ENCODE data around the gene PHKA1.

Gene PHKA1

GRCh38 chrX:72545990-72546389 is 168.1 kb downstream of the PHKA1 start:
- no peak overlapping the region for H3K4me3 ChIP-seq (replicated peaks; ENCODE audit: low read depth, low read length)
- DNase-seq (ENCODE audit: extremely low read depth, low read depth), result no peak
- no peak for TF ChIP-seq CTCF (IDR thresholded peaks at IDR 0.05; ENCODE audit: low read depth, low read length, missing control alignments)

DNA sequence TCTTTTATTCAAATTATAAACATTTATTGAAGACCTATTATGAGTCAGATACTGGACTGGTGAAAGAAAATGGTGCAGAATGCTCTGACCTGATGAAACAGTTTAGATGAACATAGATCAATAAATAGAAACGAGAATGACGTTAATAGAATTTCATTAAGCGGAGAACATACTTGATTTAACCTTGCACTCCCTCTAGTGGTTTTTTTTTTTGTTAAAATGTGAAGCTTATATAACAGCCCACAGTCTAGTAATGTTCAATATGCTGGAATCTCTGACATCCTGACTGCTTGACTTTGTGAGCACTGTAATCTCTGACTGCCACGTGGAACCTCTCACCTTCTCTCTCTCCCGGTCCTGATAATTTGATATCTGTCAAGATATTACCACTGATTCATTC is 173.8 kb downstream of the PHKA1 start:
- H3K4me3 ChIP-seq (replicated peaks; ENCODE audit: low read depth, low read length), result no peak overlapping the region
- DNase-seq (ENCODE audit: extremely low read depth, low read depth), result no peak
- TF ChIP-seq CTCF (IDR thresholded peaks at IDR 0.05; ENCODE audit: low read depth, low read length, missing control alignments), result peak; percentile 9

DNA sequence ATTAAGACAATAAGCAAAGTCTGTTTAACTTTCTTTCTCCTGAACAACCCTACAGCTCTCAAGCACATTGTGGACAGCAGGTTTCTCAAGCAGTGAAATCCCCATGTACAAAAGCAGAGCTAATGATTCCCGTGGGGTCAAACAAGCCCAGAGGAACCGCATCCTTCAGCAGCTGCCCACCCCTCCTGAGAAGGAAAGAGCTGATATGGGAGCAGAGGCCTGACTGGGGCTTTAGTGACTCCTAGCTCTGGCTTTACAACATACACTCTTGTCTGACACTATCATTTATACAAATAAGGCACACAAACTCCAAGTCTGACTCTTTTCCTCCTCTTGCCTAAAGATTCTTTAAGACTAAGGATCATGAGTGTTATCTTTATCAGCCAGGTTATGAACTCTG is 174.3 kb downstream of the PHKA1 start:
- no peak for TF ChIP-seq CTCF (IDR thresholded peaks at IDR 0.05; ENCODE audit: low read depth, low read length, missing control alignments)
- no peak for DNase-seq (ENCODE audit: extremely low read depth, low read depth)

GRCh38 chrX:72536542-72536941 is 177.6 kb downstream of the PHKA1 start:
- no peak overlapping the region for H3K4me3 ChIP-seq (replicated peaks; ENCODE audit: low read depth, low read length)
- no peak for TF ChIP-seq CTCF (IDR thresholded peaks at IDR 0.05; ENCODE audit: low read depth, low read length, missing control alignments)
- DNase-seq (ENCODE audit: extremely low read depth, low read depth), result no peak

More for the DNA sequence above, 174.3 kb downstream of the PHKA1 start:
- no peak overlapping the region for H3K4me3 ChIP-seq (replicated peaks; ENCODE audit: low read depth, low read length)

- DNase-seq (ENCODE audit: extremely low read depth, low read depth), result no peak
- H3K4me3 ChIP-seq (replicated peaks; ENCODE audit: low read depth, low read length), result no peak overlapping the region
- no peak for TF ChIP-seq CTCF (IDR thresholded peaks at IDR 0.05; ENCODE audit: low read depth, low read length, missing control alignments)
These were observed 181.7 kb downstream of the PHKA1 start for GRCh38 chrX:72532366-72532765.
